HepG2 (cell line): Measurements from ENCODE around the gene NME7. TPM values are rescaled to one million over a fixed set of nuclear protein-coding genes. Genes with fewer than 3 reads are reported as not detected.

ENCODE experiments used
- ARHGAP35 ChIP-seq: sonication (generic); formaldehyde crosslinking; IDR thresholded peaks from 2 replicates; pipeline ENCODE4 v1.9.0; 2022; ENCODE audit warnings: mild to moderate bottlenecking, inconsistent platforms, moderate library complexity, missing genetic modification reagents, borderline replicate concordance
- FOSL1 ChIP-seq: sonication (generic); formaldehyde crosslinking; IDR thresholded peaks from 2 replicates; pipeline ENCODE4 v1.9.0; 2021; ENCODE audit warnings: missing genetic modification reagents, borderline replicate concordance
- HIVEP1 ChIP-seq: sonication (generic); formaldehyde crosslinking; IDR thresholded peaks from 2 replicates; pipeline ENCODE4 v1.4.0; 2020; ENCODE audit warnings: mild to moderate bottlenecking, missing genetic modification reagents
- HMG20A ChIP-seq: IDR thresholded peaks from 2 replicates; pipeline ENCODE4 v1.6.1; 2016; ENCODE audit warnings: borderline replicate concordance
- HOXA3 ChIP-seq: sonication (generic); formaldehyde crosslinking; IDR thresholded peaks from 2 replicates; pipeline ENCODE4 v1.5.0; 2020; ENCODE audit warnings: missing genetic modification reagents
- RFX1 ChIP-seq: fragments of 450-650 bp; IDR thresholded peaks from 2 replicates; pipeline ENCODE4 v1.6.1; 2017
- TCF12 ChIP-seq, 2 experiments: fragments of 450-650 bp in 1 of 2; sonication (generic) in 1 of 2; formaldehyde crosslinking in 1 of 2; IDR thresholded peaks; 2 replicates each; pipeline versions ENCODE4 v1.6.1 to v1.8.0; 2017 to 2022; ENCODE audit warnings: antibody characterized with exemption in 1 of 2, mild to moderate bottlenecking in 1 of 2, missing genetic modification reagents in 1 of 2, moderate library complexity in 1 of 2
- TOE1 ChIP-seq: sonication (generic); formaldehyde crosslinking; IDR thresholded peaks from 2 replicates; pipeline ENCODE4 v1.4.0; 2020; ENCODE audit warnings: mild to moderate bottlenecking, missing genetic modification reagents
- ZFX ChIP-seq: sonication (generic); formaldehyde crosslinking; IDR thresholded peaks from 2 replicates; pipeline ENCODE4 v1.4.0; 2020; ENCODE audit warnings: mild to moderate bottlenecking, low read depth, missing genetic modification reagents, moderate library complexity
- ZNF10 ChIP-seq: sonication (generic); formaldehyde crosslinking; IDR thresholded peaks from 2 replicates; pipeline ENCODE4 v1.4.0; 2020; ENCODE audit warnings: mild to moderate bottlenecking, low read depth, missing genetic modification reagents, borderline replicate concordance
- ZNF354B ChIP-seq: sonication (generic); formaldehyde crosslinking; IDR thresholded peaks from 2 replicates; pipeline ENCODE4 v1.8.0; 2022; ENCODE audit warnings: mild to moderate bottlenecking, missing genetic modification reagents
- ZNF781 ChIP-seq: sonication (generic); formaldehyde crosslinking; IDR thresholded peaks from 2 replicates; pipeline ENCODE4 v1.5.1; 2020; ENCODE audit warnings: borderline replicate concordance, mild to moderate bottlenecking, missing genetic modification reagents; ENCODE audit errors: not compliant biosample characterization
- ZNF841 ChIP-seq: sonication (generic); formaldehyde crosslinking; IDR thresholded peaks from 2 replicates; pipeline ENCODE4 v1.8.1; 2023; ENCODE audit warnings: missing genetic modification reagents, borderline replicate concordance
- polyA plus RNA-seq, 8 experiments: library from polyadenylated mRNA; depleted of rRNA in 3 of 8; stranded (reverse) in 7 of 8; unstranded in 1 of 8; fragments of >200 nt; fragmentation: Illumina TruSeq in 4 of 8; extraction: Trizol in 4 of 8; gene quantifications; 2 replicates each; pipeline versions ENCODE4 v1.2.1 to v1.2.3, GENCODE V29; 2011 to 2016; ENCODE audit warnings: low read depth in 4 of 8, missing spikeins in 1 of 8, mixed read lengths in 1 of 8; ENCODE audit not compliant: insufficient read depth in 1 of 8
- total RNA-seq, 5 experiments: library from RNA; depleted of rRNA; stranded (reverse); fragments of >200 nt; fragmentation: Illumina TruSeq; extraction: Trizol; gene quantifications; 2 replicates each; pipeline ENCODE4 v1.2.3, GENCODE V29; 2016; ENCODE audit warnings: low read depth in 1 of 5
- TF ChIP-seq, protein P1 (sequence below): sonication (generic); formaldehyde crosslinking; IDR thresholded peaks from 2 replicates; pipeline ENCODE4 v1.5.0; 2020; ENCODE audit warnings: missing genetic modification reagents, mild to moderate bottlenecking, borderline replicate concordance
- TF ChIP-seq, protein P2 (sequence below): sonication (generic); formaldehyde crosslinking; IDR thresholded peaks from 2 replicates; pipeline ENCODE4 v1.5.0; 2020; ENCODE audit warnings: mild to moderate bottlenecking, missing genetic modification reagents, borderline replicate concordance
- TF ChIP-seq, protein P3 (sequence below): sonication (generic); formaldehyde crosslinking; IDR thresholded peaks from 2 replicates; pipeline ENCODE4 v1.4.0; 2020; ENCODE audit warnings: missing genetic modification reagents, borderline replicate concordance
- TF ChIP-seq, protein P4 (sequence below): sonication (generic); formaldehyde crosslinking; IDR thresholded peaks from 2 replicates; pipeline ENCODE4 v1.4.0; 2020; ENCODE audit warnings: low read depth, mild to moderate bottlenecking, missing genetic modification reagents

The NME7 gene
- total and polyA plus RNA-seq, 2 of the 13 experiments (the other 11 are each of a cell fraction or from before 2014, with no cell fraction given), result 9.4 to 22.5 TPM

DNA sequence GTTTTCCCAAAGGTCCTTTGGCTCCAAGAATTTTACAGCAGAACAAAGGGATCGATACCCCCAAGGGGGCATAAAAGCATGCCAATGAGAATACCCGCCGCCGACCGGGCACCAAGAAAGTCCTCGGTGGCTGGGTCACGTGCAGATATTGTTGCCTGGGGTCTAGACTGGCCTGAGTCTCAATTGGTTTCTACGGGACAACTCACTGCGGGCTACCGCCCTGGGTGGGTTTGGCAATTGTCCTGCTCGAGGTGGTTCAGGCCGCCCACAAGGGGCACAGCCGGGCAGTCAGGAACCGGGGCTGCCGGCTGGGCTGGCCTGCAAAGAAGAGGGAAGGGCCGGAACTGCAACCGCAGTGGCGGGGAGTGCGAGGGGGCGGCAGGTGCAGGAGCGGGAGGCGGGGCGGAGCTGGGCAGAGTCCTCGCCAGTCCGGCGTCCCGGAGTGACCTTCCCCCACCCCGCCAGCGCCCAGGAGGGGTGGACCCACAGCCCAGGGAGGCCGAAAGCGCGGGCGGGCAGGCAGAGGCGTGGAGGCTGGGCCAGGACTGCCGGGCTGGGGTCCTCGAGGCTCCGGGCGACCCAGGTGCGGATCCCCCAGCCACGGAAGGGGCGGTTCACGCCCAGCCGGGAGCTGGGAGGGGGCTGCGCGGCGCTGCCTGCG is 262.0 kb downstream of the NME7 start (continued):
- TF ChIP-seq HOXA3 (peak; percentile 82), ZNF354B (no peak), ZFX (peak; percentile 85), TCF12 (IDR thresholded peaks at IDR 0.05) (no peak), TCF12 (CRISPR knock-in tag; IDR thresholded peaks at IDR 0.05) (no peak), RFX1 (no peak), ZNF841 (CRISPR knock-in tag) (no peak), ARHGAP35 (CRISPR knock-in tag) (no peak; the same call in 1 of the 2 replicates), ZNF10 (CRISPR knock-in tag) (no peak), ZNF781 (peak; percentile 75), TOE1 (CRISPR knock-in tag) (no peak), HMG20A (peak; percentile 72; the same call in 1 of the 2 replicates), HIVEP1 (peak; percentile 46; the same call in 1 of the 2 replicates), FOSL1 (CRISPR knock-in tag) (no peak)
- TF ChIP-seq, protein P1, sequence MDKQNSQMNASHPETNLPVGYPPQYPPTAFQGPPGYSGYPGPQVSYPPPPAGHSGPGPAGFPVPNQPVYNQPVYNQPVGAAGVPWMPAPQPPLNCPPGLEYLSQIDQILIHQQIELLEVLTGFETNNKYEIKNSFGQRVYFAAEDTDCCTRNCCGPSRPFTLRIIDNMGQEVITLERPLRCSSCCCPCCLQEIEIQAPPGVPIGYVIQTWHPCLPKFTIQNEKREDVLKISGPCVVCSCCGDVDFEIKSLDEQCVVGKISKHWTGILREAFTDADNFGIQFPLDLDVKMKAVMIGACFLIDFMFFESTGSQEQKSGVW (CRISPR knock-in tag), result no peak
- TF ChIP-seq, protein P2, sequence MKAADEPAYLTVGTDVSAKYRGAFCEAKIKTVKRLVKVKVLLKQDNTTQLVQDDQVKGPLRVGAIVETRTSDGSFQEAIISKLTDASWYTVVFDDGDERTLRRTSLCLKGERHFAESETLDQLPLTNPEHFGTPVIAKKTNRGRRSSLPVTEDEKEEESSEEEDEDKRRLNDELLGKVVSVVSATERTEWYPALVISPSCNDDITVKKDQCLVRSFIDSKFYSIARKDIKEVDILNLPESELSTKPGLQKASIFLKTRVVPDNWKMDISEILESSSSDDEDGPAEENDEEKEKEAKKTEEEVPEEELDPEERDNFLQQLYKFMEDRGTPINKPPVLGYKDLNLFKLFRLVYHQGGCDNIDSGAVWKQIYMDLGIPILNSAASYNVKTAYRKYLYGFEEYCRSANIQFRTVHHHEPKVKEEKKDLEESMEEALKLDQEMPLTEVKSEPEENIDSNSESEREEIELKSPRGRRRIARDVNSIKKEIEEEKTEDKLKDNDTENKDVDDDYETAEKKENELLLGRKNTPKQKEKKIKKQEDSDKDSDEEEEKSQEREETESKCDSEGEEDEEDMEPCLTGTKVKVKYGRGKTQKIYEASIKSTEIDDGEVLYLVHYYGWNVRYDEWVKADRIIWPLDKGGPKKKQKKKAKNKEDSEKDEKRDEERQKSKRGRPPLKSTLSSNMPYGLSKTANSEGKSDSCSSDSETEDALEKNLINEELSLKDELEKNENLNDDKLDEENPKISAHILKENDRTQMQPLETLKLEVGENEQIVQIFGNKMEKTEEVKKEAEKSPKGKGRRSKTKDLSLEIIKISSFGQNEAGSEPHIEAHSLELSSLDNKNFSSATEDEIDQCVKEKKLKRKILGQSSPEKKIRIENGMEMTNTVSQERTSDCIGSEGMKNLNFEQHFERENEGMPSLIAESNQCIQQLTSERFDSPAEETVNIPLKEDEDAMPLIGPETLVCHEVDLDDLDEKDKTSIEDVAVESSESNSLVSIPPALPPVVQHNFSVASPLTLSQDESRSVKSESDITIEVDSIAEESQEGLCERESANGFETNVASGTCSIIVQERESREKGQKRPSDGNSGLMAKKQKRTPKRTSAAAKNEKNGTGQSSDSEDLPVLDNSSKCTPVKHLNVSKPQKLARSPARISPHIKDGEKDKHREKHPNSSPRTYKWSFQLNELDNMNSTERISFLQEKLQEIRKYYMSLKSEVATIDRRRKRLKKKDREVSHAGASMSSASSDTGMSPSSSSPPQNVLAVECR (CRISPR knock-in tag), result peak; percentile 84; the same call in 1 of the 2 replicates
- TF ChIP-seq, protein P3, sequence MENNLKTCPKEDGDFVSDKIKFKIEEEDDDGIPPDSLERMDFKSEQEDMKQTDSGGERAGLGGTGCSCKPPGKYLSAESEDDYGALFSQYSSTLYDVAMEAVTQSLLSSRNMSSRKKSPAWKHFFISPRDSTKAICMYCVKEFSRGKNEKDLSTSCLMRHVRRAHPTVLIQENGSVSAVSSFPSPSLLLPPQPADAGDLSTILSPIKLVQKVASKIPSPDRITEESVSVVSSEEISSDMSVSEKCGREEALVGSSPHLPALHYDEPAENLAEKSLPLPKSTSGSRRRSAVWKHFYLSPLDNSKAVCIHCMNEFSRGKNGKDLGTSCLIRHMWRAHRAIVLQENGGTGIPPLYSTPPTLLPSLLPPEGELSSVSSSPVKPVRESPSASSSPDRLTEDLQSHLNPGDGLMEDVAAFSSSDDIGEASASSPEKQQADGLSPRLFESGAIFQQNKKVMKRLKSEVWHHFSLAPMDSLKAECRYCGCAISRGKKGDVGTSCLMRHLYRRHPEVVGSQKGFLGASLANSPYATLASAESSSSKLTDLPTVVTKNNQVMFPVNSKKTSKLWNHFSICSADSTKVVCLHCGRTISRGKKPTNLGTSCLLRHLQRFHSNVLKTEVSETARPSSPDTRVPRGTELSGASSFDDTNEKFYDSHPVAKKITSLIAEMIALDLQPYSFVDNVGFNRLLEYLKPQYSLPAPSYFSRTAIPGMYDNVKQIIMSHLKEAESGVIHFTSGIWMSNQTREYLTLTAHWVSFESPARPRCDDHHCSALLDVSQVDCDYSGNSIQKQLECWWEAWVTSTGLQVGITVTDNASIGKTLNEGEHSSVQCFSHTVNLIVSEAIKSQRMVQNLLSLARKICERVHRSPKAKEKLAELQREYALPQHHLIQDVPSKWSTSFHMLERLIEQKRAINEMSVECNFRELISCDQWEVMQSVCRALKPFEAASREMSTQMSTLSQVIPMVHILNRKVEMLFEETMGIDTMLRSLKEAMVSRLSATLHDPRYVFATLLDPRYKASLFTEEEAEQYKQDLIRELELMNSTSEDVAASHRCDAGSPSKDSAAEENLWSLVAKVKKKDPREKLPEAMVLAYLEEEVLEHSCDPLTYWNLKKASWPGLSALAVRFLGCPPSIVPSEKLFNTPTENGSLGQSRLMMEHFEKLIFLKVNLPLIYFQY (CRISPR knock-in tag), result no peak; the same call in 1 of the 2 replicates
- TF ChIP-seq, protein P4, sequence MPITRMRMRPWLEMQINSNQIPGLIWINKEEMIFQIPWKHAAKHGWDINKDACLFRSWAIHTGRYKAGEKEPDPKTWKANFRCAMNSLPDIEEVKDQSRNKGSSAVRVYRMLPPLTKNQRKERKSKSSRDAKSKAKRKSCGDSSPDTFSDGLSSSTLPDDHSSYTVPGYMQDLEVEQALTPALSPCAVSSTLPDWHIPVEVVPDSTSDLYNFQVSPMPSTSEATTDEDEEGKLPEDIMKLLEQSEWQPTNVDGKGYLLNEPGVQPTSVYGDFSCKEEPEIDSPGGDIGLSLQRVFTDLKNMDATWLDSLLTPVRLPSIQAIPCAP (CRISPR knock-in tag), result no peak
